ENCODE measurements around the gene SH2D5.

SH2D5 gene

GRCh38 chr1:20767271-20767670, 34.8 kb upstream of the SH2D5 start:
- TF ChIP-seq ZBTB7A (IDR thresholded peaks at IDR 0.05; ENCODE audit: low read depth), result no peak
- no peak for TF ChIP-seq CREB1 (IDR thresholded peaks at IDR 0.05; ENCODE audit: low read depth)
- TF ChIP-seq RAD21 (IDR thresholded peaks at IDR 0.05; ENCODE audit: low read depth), result no peak
- TF ChIP-seq TEAD4 (IDR thresholded peaks at IDR 0.05), result no peak
- TF ChIP-seq MAX (IDR thresholded peaks at IDR 0.05), result no peak
- no peak for TF ChIP-seq USF1 (IDR thresholded peaks at IDR 0.05)

DNA sequence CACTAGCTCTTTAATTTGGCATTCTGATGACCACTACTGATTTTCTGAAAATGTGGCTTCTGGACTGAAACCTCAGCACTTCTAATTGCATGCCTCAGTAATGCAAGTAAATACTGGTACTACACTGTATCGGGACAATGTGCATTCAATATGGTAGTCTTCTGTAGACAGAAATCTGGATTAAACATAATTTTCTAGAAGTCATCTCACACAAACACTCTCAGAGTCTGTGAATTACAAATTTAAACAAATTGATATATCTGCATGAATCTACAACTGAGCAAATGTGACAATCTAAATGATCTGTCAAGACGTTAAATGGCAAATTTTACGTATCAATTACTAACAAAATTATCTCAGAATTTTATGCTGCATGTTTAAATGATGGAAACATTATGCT, 30.9 kb upstream of the SH2D5 start:
- TF ChIP-seq CEBPB (IDR thresholded peaks at IDR 0.05), result no peak
- TF ChIP-seq YY1 (IDR thresholded peaks at IDR 0.05; ENCODE audit: low read depth), result no peak
- TF ChIP-seq RAD21 (IDR thresholded peaks at IDR 0.05; ENCODE audit: low read depth), result no peak
- TF ChIP-seq NFIC (IDR thresholded peaks at IDR 0.05), result no peak
- TF ChIP-seq FOXM1 (IDR thresholded peaks at IDR 0.05; ENCODE audit: borderline replicate concordance, low read depth), result no peak
- TF ChIP-seq, protein P1, sequence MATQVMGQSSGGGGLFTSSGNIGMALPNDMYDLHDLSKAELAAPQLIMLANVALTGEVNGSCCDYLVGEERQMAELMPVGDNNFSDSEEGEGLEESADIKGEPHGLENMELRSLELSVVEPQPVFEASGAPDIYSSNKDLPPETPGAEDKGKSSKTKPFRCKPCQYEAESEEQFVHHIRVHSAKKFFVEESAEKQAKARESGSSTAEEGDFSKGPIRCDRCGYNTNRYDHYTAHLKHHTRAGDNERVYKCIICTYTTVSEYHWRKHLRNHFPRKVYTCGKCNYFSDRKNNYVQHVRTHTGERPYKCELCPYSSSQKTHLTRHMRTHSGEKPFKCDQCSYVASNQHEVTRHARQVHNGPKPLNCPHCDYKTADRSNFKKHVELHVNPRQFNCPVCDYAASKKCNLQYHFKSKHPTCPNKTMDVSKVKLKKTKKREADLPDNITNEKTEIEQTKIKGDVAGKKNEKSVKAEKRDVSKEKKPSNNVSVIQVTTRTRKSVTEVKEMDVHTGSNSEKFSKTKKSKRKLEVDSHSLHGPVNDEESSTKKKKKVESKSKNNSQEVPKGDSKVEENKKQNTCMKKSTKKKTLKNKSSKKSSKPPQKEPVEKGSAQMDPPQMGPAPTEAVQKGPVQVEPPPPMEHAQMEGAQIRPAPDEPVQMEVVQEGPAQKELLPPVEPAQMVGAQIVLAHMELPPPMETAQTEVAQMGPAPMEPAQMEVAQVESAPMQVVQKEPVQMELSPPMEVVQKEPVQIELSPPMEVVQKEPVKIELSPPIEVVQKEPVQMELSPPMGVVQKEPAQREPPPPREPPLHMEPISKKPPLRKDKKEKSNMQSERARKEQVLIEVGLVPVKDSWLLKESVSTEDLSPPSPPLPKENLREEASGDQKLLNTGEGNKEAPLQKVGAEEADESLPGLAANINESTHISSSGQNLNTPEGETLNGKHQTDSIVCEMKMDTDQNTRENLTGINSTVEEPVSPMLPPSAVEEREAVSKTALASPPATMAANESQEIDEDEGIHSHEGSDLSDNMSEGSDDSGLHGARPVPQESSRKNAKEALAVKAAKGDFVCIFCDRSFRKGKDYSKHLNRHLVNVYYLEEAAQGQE (IDR thresholded peaks at IDR 0.05; ENCODE audit: low read depth), result no peak
- no peak for TF ChIP-seq MAX (IDR thresholded peaks at IDR 0.05)
- no peak for TF ChIP-seq TCF12 (IDR thresholded peaks at IDR 0.05; ENCODE audit: low read depth)
- TF ChIP-seq TAF1 (IDR thresholded peaks at IDR 0.05; ENCODE audit: low read depth), result no peak
- no peak for TF ChIP-seq USF1 (IDR thresholded peaks at IDR 0.05)
- no peak for TF ChIP-seq ZBTB7A (IDR thresholded peaks at IDR 0.05; ENCODE audit: low read depth)
- TF ChIP-seq EGR1 (IDR thresholded peaks at IDR 0.05), result no peak
- no peak for TF ChIP-seq TEAD4 (IDR thresholded peaks at IDR 0.05)
- no peak for TF ChIP-seq EP300 (IDR thresholded peaks at IDR 0.05; ENCODE audit: borderline replicate concordance)
- no peak for TF ChIP-seq CREB1 (IDR thresholded peaks at IDR 0.05; ENCODE audit: low read depth)

GRCh38 chr1:20760322-20760721, 27.8 kb upstream of the SH2D5 start:
- TF ChIP-seq MAX (IDR thresholded peaks at IDR 0.05) (no peak), ZBTB7A (IDR thresholded peaks at IDR 0.05; ENCODE audit: low read depth) (no peak), TAF1 (IDR thresholded peaks at IDR 0.05; ENCODE audit: low read depth) (no peak), EP300 (IDR thresholded peaks at IDR 0.05; ENCODE audit: borderline replicate concordance) (no peak), CEBPB (IDR thresholded peaks at IDR 0.05) (no peak), EGR1 (IDR thresholded peaks at IDR 0.05) (no peak), TEAD4 (IDR thresholded peaks at IDR 0.05) (no peak), YY1 (IDR thresholded peaks at IDR 0.05; ENCODE audit: low read depth) (no peak)

DNA sequence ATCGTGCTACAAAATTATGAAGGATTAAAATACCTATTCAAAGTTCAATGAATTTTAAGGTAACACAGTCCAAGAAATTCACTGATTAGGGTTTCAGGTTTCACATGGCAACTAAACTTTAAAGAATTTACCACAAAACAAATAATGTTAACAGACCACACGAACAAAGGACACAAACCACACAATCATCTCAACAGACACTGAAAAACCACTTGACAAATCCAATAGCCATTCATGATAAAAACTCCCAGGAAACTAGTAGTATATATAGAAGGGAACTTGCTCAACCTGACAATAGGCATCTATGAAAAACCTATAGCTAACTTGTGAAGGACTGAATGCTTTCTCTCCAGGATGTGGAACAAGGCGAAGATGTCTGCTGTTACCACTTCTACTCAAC, 21.1 kb upstream of the SH2D5 start:
- TF ChIP-seq TAF1 (IDR thresholded peaks at IDR 0.05; ENCODE audit: low read depth) (no peak), RAD21 (IDR thresholded peaks at IDR 0.05; ENCODE audit: low read depth) (no peak), MAX (IDR thresholded peaks at IDR 0.05) (no peak)

DNA sequence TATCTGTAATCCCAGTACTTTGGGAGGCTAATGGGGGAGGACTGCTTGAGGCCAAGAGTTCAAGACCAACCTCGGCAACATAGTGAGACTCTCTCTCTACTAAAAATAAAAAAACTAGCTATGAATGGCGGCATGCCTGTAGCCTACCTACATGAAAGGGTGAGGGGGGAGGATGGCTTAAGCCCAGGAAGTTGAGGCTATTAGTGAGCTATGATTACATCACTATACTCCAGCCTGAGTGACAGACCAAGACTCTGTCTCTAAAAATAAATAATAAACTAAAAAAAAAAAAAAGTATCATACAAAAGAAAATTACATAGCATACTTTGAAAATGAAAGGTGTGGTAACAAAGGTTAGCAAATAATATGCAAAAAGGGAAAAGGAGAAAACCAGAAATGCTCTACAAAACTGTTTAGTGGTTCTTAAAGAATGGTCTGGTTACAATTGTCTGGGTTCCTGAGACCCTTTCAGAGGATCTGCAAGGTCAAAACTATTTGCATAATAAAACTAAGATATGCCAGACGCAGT, 19.0 kb upstream of the SH2D5 start:
- TF ChIP-seq RAD21 (IDR thresholded peaks at IDR 0.05; ENCODE audit: low read depth), result no peak
- no peak for TF ChIP-seq FOXM1 (IDR thresholded peaks at IDR 0.05; ENCODE audit: borderline replicate concordance, low read depth)
- TF ChIP-seq, protein P1 (IDR thresholded peaks at IDR 0.05; ENCODE audit: low read depth), result no peak
- TF ChIP-seq MAX (IDR thresholded peaks at IDR 0.05), result no peak
- no peak for TF ChIP-seq USF1 (IDR thresholded peaks at IDR 0.05)
- TF ChIP-seq CREB1 (IDR thresholded peaks at IDR 0.05; ENCODE audit: low read depth), result no peak
- no peak for TF ChIP-seq CEBPB (IDR thresholded peaks at IDR 0.05)
- TF ChIP-seq TAF1 (IDR thresholded peaks at IDR 0.05; ENCODE audit: low read depth), result no peak
- TF ChIP-seq EP300 (IDR thresholded peaks at IDR 0.05; ENCODE audit: borderline replicate concordance), result no peak
- no peak for TF ChIP-seq YY1 (IDR thresholded peaks at IDR 0.05; ENCODE audit: low read depth)
- TF ChIP-seq TCF12 (IDR thresholded peaks at IDR 0.05; ENCODE audit: low read depth), result no peak
- no peak for TF ChIP-seq NFIC (IDR thresholded peaks at IDR 0.05)
- no peak for TF ChIP-seq ZBTB7A (IDR thresholded peaks at IDR 0.05; ENCODE audit: low read depth)

All from Ishikawa (cell line).